Measurements from ENCODE around the gene SPO11.
A peak's percentile ranks its signal among the peaks of the same experiment; 100 is the strongest.
"Not testable (repeated sequence)": the region's sequence is repeated elsewhere in the genome, so short reads cannot be mapped to it uniquely, and the experiment has no call there.

SPO11 gene

GRCh38 chr20:57332105-57333089 lies 2.8 kb downstream of the SPO11 start:
- DNase-seq (ENCODE audit: low spot score), result no peak

GRCh38 chr20:57335392-57335791 lies 5.8 kb downstream of the SPO11 start:
- peak; percentile 58 for DNase-seq (ENCODE audit: low spot score)

GRCh38 chr20:57341663-57342062 lies 12.1 kb downstream of the SPO11 start:
- no peak for DNase-seq (ENCODE audit: low spot score)

GRCh38 chr20:57342829-57343228 lies 13.2 kb downstream of the SPO11 start:
- no peak for DNase-seq (ENCODE audit: low spot score)

- peak; percentile 83 for DNase-seq (ENCODE audit: low spot score)
Measured at GRCh38 chr20:57346477-57346876, 16.9 kb downstream of the SPO11 start.

GRCh38 chr20:57347393-57347792 lies 17.8 kb downstream of the SPO11 start:
- no peak for DNase-seq (ENCODE audit: low spot score)

- DNase-seq (ENCODE audit: low spot score), result not testable (repeated sequence)
Measured at GRCh38 chr20:57348200-57348921, 18.8 kb downstream of the SPO11 start.

- peak; percentile 30 for DNase-seq (ENCODE audit: low spot score)
Measured at GRCh38 chr20:57348922-57349574, 19.4 kb downstream of the SPO11 start.

- DNase-seq (ENCODE audit: low spot score), result no peak
Measured at GRCh38 chr20:57350081-57350710, 20.6 kb downstream of the SPO11 start.

GRCh38 chr20:57350726-57351041 lies 21.1 kb downstream of the SPO11 start:
- not testable (repeated sequence) for DNase-seq (ENCODE audit: low spot score)

GRCh38 chr20:57351042-57351783 lies 21.6 kb downstream of the SPO11 start, which contains the start of gene RAE1:
RAE1 (plus strand) TSS chr20:57351255; CDS start chr20:57354039, 2,784 bp downstream.
- peak; percentile 96 for DNase-seq (ENCODE audit: low spot score)

- DNase-seq (ENCODE audit: low spot score), result no peak
Measured at GRCh38 chr20:57352305-57352704, 22.7 kb downstream of the SPO11 start.

- DNase-seq (ENCODE audit: low spot score), result no peak
Measured at GRCh38 chr20:57353351-57353750, 23.7 kb downstream of the SPO11 start.

- DNase-seq (ENCODE audit: low spot score), result no peak
Measured at GRCh38 chr20:57361517-57361916, 31.9 kb downstream of the SPO11 start.

- no peak for DNase-seq (ENCODE audit: low spot score)
Measured at GRCh38 chr20:57364451-57364850, 34.8 kb downstream of the SPO11 start.

- DNase-seq (ENCODE audit: low spot score), result no peak
Measured at GRCh38 chr20:57369596-57369995, 40.0 kb downstream of the SPO11 start.

- DNase-seq (ENCODE audit: low spot score), result no peak
Measured at GRCh38 chr20:57370316-57370715, 40.7 kb downstream of the SPO11 start.

- no peak for DNase-seq (ENCODE audit: low spot score)
Measured at GRCh38 chr20:57371363-57371762, 41.8 kb downstream of the SPO11 start.

GRCh38 chr20:57372157-57372556 lies 42.6 kb downstream of the SPO11 start:
- no peak for DNase-seq (ENCODE audit: low spot score)

- DNase-seq (ENCODE audit: low spot score), result no peak
Measured at GRCh38 chr20:57372581-57373350, 43.2 kb downstream of the SPO11 start.
